Panc1 (cell line): ENCODE data around the gene TRIO. TPM values are rescaled to one million over a fixed set of nuclear protein-coding genes. Genes with fewer than 3 reads are reported as not detected.

ENCODE experiments used
- ATAC-seq: fragments of 200-7000 bp; cut with Tn5 transposase; 2 replicates; pipeline ENCODE4 v1.9.1; 2020; ENCODE audit warnings: mild to moderate bottlenecking, moderate library complexity
- BruUV-seq: library from RNA; stranded (reverse); fragments of 400-500 nt; replicated peaks from 2 replicates; lab custom pipeline; 2021; lab: Mats Ljungman, UMichigan
- CTCF ChIA-PET: fragments of 300-600 bp; sonication (Branson Sonifier 250); formaldehyde crosslinking; loops from one replicate; lab custom pipeline; 2022; ENCODE audit warnings: antibody characterized with exemption; lab: Charles Lee
- POLR2A ChIA-PET: fragments of 300-600 bp; sonication (Branson Sonifier 250); formaldehyde crosslinking; loops from one replicate; lab custom pipeline; 2022; ENCODE audit warnings: antibody characterized with exemption; lab: Charles Lee
- DNase-seq: peaks from one replicate; pipeline ENCODE4 v3.0.0-alpha.2; 2010; ENCODE audit warnings: low read depth, low spot score
- H3K27ac ChIP-seq: 2 replicates; pipeline ENCODE4 v1.5.1; 2011; ENCODE audit warnings: mild to moderate bottlenecking, low read length, inconsistent platforms
- H3K27me3 ChIP-seq: fragments of 200-500 bp; sonication (Bioruptor generic); 2 replicates; pipeline ENCODE4 v1.6.0; 2014; ENCODE audit warnings: low read length, inconsistent platforms; ENCODE audit not compliant: control insufficient read depth, insufficient read depth
- H3K36me3 ChIP-seq: fragments of 200-500 bp; sonication (Bioruptor generic); 2 replicates; pipeline ENCODE4 v1.5.1; 2014; ENCODE audit warnings: inconsistent platforms, mild to moderate bottlenecking, low read length, moderate library complexity; ENCODE audit not compliant: control insufficient read depth, insufficient read depth
- H3K4me1 ChIP-seq: 2 replicates; pipeline ENCODE4 v1.5.1; 2011; ENCODE audit warnings: inconsistent platforms, mild to moderate bottlenecking, low read length, moderate library complexity; ENCODE audit not compliant: control insufficient read depth, insufficient read depth
- H3K4me3 ChIP-seq, 2 experiments: 2 replicates each; pipeline ENCODE4 v1.5.1; 2011 to 2012; ENCODE audit warnings: low read depth in 2 of 2, low read length in 2 of 2, mild to moderate bottlenecking in 2 of 2, inconsistent platforms in 1 of 2, moderate library complexity in 1 of 2
- H3K9me3 ChIP-seq: fragments of 200-500 bp; sonication (Bioruptor generic); 2 replicates; pipeline ENCODE4 v1.5.1; 2014; ENCODE audit warnings: low read depth, mild to moderate bottlenecking, inconsistent platforms, low read length, moderate library complexity; ENCODE audit not compliant: control insufficient read depth, insufficient read depth
- CTCF ChIP-seq: fragments of 450-650 bp; IDR thresholded peaks from 2 replicates; pipeline ENCODE4 v1.5.1; 2017; ENCODE audit warnings: mild to moderate bottlenecking
- POLR2AphosphoS5 ChIP-seq: IDR thresholded peaks from 2 replicates; pipeline ENCODE4 v1.6.1; 2012; ENCODE audit warnings: mild to moderate bottlenecking, low read depth, low read length, moderate library complexity
- REST ChIP-seq, 2 experiments: IDR thresholded peaks; 2 replicates each; pipeline ENCODE4 v1.6.1; 2011 to 2012; ENCODE audit warnings: low read depth in 2 of 2, control low read depth in 1 of 2, low read length in 1 of 2, mild to moderate bottlenecking in 1 of 2, moderate library complexity in 1 of 2; ENCODE audit not compliant: insufficient read depth in 1 of 2
- SIN3A ChIP-seq: IDR thresholded peaks from 2 replicates; pipeline ENCODE4 v1.6.1; 2012; ENCODE audit warnings: low read depth, mild to moderate bottlenecking, low read length, moderate library complexity, borderline replicate concordance; ENCODE audit not compliant: insufficient read depth
- TCF7L2 ChIP-seq: IDR thresholded peaks from 2 replicates; pipeline ENCODE4 v1.6.1; 2011; ENCODE audit warnings: mild to moderate bottlenecking, low read depth, low read length, inconsistent platforms
- in situ Hi-C: cut with HindIII; loops from 2 replicates; pipeline ENCODE4 v1.10.0; 2016; ENCODE audit warnings: low sequenced_read_pairs, low pct_unique_long_range_greater_than_20kb
- intact Hi-C: fragments of 100-400 bp; cut with micrococcal nuclease; formaldehyde crosslinking; loops from one replicate; pipeline ENCODE4 v1.10.0; 2022; ENCODE audit not compliant: unreplicated experiment
- total RNA-seq: library from RNA; stranded (reverse); gene quantifications from one replicate; pipeline ENCODE4 v1.2.1, GENCODE V29; 2021; ENCODE audit not compliant: unreplicated experiment

Gene TRIO
- total RNA-seq, 1 experiment from 2014 or later: 349 TPM

- H3K4me3 ChIP-seq: peak overlapping the region in 1 of 2 experiments; percentile 47; a peak in 2 of 4 replicates
- DNase-seq: no peak
- no peak; the same call in 1 of the 2 replicates for TF ChIP-seq POLR2AphosphoS5
- no peak for TF ChIP-seq CTCF
- TF ChIP-seq REST (IDR thresholded peaks at IDR 0.05; ENCODE audit: insufficient read depth in 1 of 2, low read depth in 2 of 2, low read length in 1 of 2): no peak
- TF ChIP-seq SIN3A: no peak
- no peak for TF ChIP-seq TCF7L2
- intact Hi-C loops (no loop called here), in situ Hi-C loops (no loop called here)
- no peak for ATAC-seq
- no peaks in the 10 kb centered on the region for H3K27me3 ChIP-seq
- CTCF ChIA-PET: no interaction called here
- BruUV-seq: TSS peak; percentile 6
- POLR2A ChIA-PET: interaction anchor here (0.6 to 1.0 kb wide), 4 partner anchors 8 to 142 kb away, joined by 3 to 6 read pairs (median 3); no protein-coding TSS in a partner anchor
- no peaks in the 10 kb centered on the region for H3K36me3 ChIP-seq
- H3K4me1 ChIP-seq: peaks cover 97% of the 10 kb centered on the region
- H3K27ac ChIP-seq: peak overlapping the region; percentile 96
- H3K9me3 ChIP-seq: no peaks in the 10 kb centered on the region; the same call in 1 of the 2 replicates
These were observed 107.9 kb downstream of the TRIO start for GRCh38 chr5:14250748-14251701.

GRCh38 chr5:14251733-14252132 is 108.6 kb downstream of the TRIO start:
- Histone ChIP-seq H3K27me3 (no peaks in the 10 kb centered on the region), H3K4me3 (no peak overlapping the region), H3K4me1 (peaks cover 97% of the 10 kb centered on the region), H3K9me3 (no peaks in the 10 kb centered on the region; the same call in 1 of the 2 replicates), H3K36me3 (no peaks in the 10 kb centered on the region), H3K27ac (peak overlapping the region; percentile 96)
- ATAC-seq (no peak), DNase-seq (no peak)
- BruUV-seq: no TSS peak
- ChIA-PET CTCF (no interaction called here), POLR2A (no interaction called here)
- intact Hi-C loops (no loop called here), in situ Hi-C loops (no loop called here)
- TF ChIP-seq POLR2AphosphoS5 (no peak), SIN3A (no peak), REST (IDR thresholded peaks at IDR 0.05; ENCODE audit: insufficient read depth in 1 of 2, low read depth in 2 of 2, low read length in 1 of 2) (no peak), CTCF (no peak), TCF7L2 (no peak)
